ENCODE measurements around the gene SYTL2. TPM values are rescaled to one million over a fixed set of nuclear protein-coding genes. Genes with fewer than 3 reads are reported as not detected.
A peak's percentile ranks its signal among the peaks of the same experiment; 100 is the strongest.

SYTL2 gene
- polyA plus RNA-seq, 1 of the 3 experiments (the other 2 are of a cell fraction), result 36.0 TPM

DNA sequence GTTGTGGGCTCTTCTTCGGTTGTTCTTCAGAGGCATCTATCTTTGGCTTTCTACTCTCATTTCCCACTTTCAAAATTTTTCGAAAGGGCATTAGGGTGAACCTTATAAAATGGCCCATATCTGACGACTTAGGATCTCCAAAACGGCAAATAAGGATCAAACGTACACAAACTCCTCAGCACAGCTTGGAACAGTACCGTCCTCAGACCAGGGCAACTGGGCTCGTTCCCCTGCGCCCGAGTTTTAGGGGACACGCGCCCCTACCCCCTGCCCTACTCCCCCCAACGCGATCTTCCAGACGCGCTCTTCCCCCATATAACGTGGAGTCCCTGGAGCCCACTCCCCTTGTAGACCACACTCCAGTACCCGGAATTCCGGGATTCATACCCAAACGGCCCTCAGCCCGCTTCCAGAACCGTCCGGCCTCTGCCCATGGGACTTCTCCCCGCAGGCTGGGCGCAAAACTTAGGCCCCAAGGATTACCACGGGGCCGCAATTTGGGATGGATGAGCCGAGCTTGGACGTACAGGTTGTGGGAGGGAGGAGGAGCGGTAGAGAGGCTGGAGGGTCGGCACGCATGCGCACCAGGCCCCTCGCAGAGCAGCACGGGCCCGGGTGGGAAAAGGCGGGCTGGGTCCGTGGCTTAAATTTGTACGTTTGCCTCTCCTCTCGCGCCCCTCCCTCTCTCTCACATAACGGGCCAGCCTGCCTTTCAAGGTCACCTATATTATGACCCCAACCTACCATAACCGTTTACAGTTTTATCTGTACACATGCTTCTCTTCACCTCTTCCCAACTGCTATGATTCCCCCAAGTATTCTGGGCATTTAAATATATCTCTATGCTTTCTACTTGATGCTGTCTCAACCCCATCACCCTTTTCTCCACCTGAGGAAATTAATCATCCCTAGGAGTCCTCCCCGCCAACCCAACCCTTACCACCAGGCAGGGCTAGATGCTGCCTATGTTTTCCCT lies 128.3 kb downstream of the SYTL2 start:
- Histone ChIP-seq H3K9me2 (no peaks in the 10 kb centered on the region), H3K9ac (peak overlapping the region; percentile 70), H3K4me2 (peak overlapping the region; percentile 75), H2AFZ (ENCODE audit: low read depth) (peak overlapping the region; percentile 89), H3K36me3 (replicated peaks in 1 of 2; ENCODE audit: control insufficient read depth in 1 of 2, insufficient read depth in 2 of 2, low read length in 1 of 2) (no peaks in the 10 kb centered on the region), H3F3A (replicated peaks; ENCODE audit: insufficient read depth) (peaks cover 18% of the 10 kb centered on the region), H3K4me1 (ENCODE audit: control insufficient read depth in 1 of 2, insufficient read depth in 2 of 2, low read depth in 1 of 2, low read length in 1 of 2) (peaks cover 0 to 14% of the 10 kb centered on the region in 2 experiments; a peak in 3 of 4 replicates), H3K27ac (ENCODE audit: low read depth in 2 of 2, low read length in 1 of 2) (peak overlapping the region in 1 of 2 experiments; percentile 55; a peak in 1 of 4 replicates), H3K4me3 (ENCODE audit: low read depth in 2 of 2, low read length in 1 of 2) (peak overlapping the region; percentile 60 to 62), H3K9me3 (no peaks in the 10 kb centered on the region), H4K20me1 (ENCODE audit: insufficient read depth) (no peaks in the 10 kb centered on the region), H3K79me2 (ENCODE audit: insufficient read depth) (no peaks in the 10 kb centered on the region; the same call in 1 of the 2 replicates), H3K27me3 (ENCODE audit: insufficient read depth) (no peaks in the 10 kb centered on the region)
- POLR2A ChIA-PET, result interaction anchor here (2.1 kb wide), 1 partner anchor 18 kb away, joined by 7 read pairs; the partner anchor contains the start of gene CREBZF
- TF ChIP-seq JUND (IDR thresholded peaks at IDR 0.05) (no peak), TCF12 (IDR thresholded peaks at IDR 0.05) (no peak), NRF1 (IDR thresholded peaks at IDR 0.05; ENCODE audit: low read depth, low read length) (peak; percentile 77), CHD2 (IDR thresholded peaks at IDR 0.05; ENCODE audit: low read length, partially characterized antibody) (peak; percentile 9), POLR2AphosphoS5 (IDR thresholded peaks at IDR 0.05; ENCODE audit: low read depth, low read length) (peak; percentile 67), YY1 (IDR thresholded peaks at IDR 0.05; ENCODE audit: low read depth) (no peak), CTCF (IDR thresholded peaks at IDR 0.05) (no peak), RFX5 (IDR thresholded peaks at IDR 0.05; ENCODE audit: low read length) (no peak)
- CTCF ChIA-PET, result interaction anchor here (2.2 kb wide), 1 partner anchor 13 kb away, joined by 8 read pairs; no protein-coding TSS in a partner anchor
- WGBS (ENCODE audit: low lambda C conversion rate), result 60% methylated on average over 41 of the region's 43 CpGs
- peak; percentile 81 for DNase-seq

GRCh38 chr11:85680897-85681296 lies 130.0 kb downstream of the SYTL2 start:
- POLR2A ChIA-PET, result no interaction called here
- Histone ChIP-seq H3K4me1 (ENCODE audit: control insufficient read depth in 1 of 2, insufficient read depth in 2 of 2, low read depth in 1 of 2, low read length in 1 of 2) (peaks cover 0 to 14% of the 10 kb centered on the region in 2 experiments; a peak in 3 of 4 replicates), H3K27me3 (ENCODE audit: insufficient read depth) (no peaks in the 10 kb centered on the region), H3K36me3 (replicated peaks in 1 of 2; ENCODE audit: control insufficient read depth in 1 of 2, insufficient read depth in 2 of 2, low read length in 1 of 2) (no peaks in the 10 kb centered on the region), H3K79me2 (ENCODE audit: insufficient read depth) (no peaks in the 10 kb centered on the region; the same call in 1 of the 2 replicates), H3K4me2 (no peak overlapping the region), H3K9ac (no peak overlapping the region), H3K9me2 (no peaks in the 10 kb centered on the region), H3K9me3 (no peaks in the 10 kb centered on the region), H3K4me3 (ENCODE audit: low read depth in 2 of 2, low read length in 1 of 2) (no peak overlapping the region), H2AFZ (ENCODE audit: low read depth) (no peak overlapping the region), H4K20me1 (ENCODE audit: insufficient read depth) (no peaks in the 10 kb centered on the region), H3K27ac (ENCODE audit: low read depth in 2 of 2, low read length in 1 of 2) (no peak overlapping the region), H3F3A (replicated peaks; ENCODE audit: insufficient read depth) (peaks cover 14% of the 10 kb centered on the region)
- DNase-seq, result peak; percentile 48
- 82% methylated on average over 1 of the region's 1 CpG for WGBS (ENCODE audit: low lambda C conversion rate)
- CTCF ChIA-PET, result interaction anchor here (1.2 kb wide), 1 partner anchor 16 kb away, joined by 3 read pairs; the partner anchor contains the start of gene CREBZF
- TF ChIP-seq, protein P1, sequence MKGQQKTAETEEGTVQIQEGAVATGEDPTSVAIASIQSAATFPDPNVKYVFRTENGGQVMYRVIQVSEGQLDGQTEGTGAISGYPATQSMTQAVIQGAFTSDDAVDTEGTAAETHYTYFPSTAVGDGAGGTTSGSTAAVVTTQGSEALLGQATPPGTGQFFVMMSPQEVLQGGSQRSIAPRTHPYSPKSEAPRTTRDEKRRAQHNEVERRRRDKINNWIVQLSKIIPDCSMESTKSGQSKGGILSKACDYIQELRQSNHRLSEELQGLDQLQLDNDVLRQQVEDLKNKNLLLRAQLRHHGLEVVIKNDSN (IDR thresholded peaks at IDR 0.05; ENCODE audit: borderline replicate concordance, low read depth), result no peak
- TF ChIP-seq ELF1 (IDR thresholded peaks at IDR 0.05) (no peak), GABPA (IDR thresholded peaks at IDR 0.05; ENCODE audit: low read depth) (no peak), RAD21 (IDR thresholded peaks at IDR 0.05; ENCODE audit: low read length) (no peak), TEAD4 (IDR thresholded peaks at IDR 0.05; ENCODE audit: borderline replicate concordance, insufficient read depth) (no peak), RXRA (IDR thresholded peaks at IDR 0.05; ENCODE audit: borderline replicate concordance, low read depth) (no peak), NRF1 (IDR thresholded peaks at IDR 0.05; ENCODE audit: low read depth, low read length) (no peak), EP300 (IDR thresholded peaks at IDR 0.05; ENCODE audit: borderline replicate concordance in 1 of 2, low read depth in 1 of 2, low read length in 1 of 2) (no peak), JUND (IDR thresholded peaks at IDR 0.05) (no peak), PBX3 (IDR thresholded peaks at IDR 0.05) (no peak), GATA2 (CRISPR knock-in tag; IDR thresholded peaks at IDR 0.05) (no peak)
- TF ChIP-seq, protein P2, sequence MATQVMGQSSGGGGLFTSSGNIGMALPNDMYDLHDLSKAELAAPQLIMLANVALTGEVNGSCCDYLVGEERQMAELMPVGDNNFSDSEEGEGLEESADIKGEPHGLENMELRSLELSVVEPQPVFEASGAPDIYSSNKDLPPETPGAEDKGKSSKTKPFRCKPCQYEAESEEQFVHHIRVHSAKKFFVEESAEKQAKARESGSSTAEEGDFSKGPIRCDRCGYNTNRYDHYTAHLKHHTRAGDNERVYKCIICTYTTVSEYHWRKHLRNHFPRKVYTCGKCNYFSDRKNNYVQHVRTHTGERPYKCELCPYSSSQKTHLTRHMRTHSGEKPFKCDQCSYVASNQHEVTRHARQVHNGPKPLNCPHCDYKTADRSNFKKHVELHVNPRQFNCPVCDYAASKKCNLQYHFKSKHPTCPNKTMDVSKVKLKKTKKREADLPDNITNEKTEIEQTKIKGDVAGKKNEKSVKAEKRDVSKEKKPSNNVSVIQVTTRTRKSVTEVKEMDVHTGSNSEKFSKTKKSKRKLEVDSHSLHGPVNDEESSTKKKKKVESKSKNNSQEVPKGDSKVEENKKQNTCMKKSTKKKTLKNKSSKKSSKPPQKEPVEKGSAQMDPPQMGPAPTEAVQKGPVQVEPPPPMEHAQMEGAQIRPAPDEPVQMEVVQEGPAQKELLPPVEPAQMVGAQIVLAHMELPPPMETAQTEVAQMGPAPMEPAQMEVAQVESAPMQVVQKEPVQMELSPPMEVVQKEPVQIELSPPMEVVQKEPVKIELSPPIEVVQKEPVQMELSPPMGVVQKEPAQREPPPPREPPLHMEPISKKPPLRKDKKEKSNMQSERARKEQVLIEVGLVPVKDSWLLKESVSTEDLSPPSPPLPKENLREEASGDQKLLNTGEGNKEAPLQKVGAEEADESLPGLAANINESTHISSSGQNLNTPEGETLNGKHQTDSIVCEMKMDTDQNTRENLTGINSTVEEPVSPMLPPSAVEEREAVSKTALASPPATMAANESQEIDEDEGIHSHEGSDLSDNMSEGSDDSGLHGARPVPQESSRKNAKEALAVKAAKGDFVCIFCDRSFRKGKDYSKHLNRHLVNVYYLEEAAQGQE (IDR thresholded peaks at IDR 0.05; ENCODE audit: low read depth, low read length), result no peak

Measured in SK-N-SH (cell line).